Naive thymus-derived CD8-positive, alpha-beta T cell (primary cell): ENCODE data around the gene PDZD8. TPM values are rescaled to one million over a fixed set of nuclear protein-coding genes. Genes with fewer than 3 reads are reported as not detected.
A peak's percentile ranks its signal among the peaks of the same experiment; 100 is the strongest.

ENCODE experiments used
- ATAC-seq, 2 donors: fragments of 150-1000 bp; cut with Tn5 transposase in 1 of 2; sonication (Bioruptor Pico), chemical (Tn5 transposase) in 1 of 2; 1 replicate in 1 of 2; 2 replicates in 1 of 2; pipeline ENCODE4 v1.10.0; 2021; ENCODE audit warnings: mild to moderate bottlenecking in 2 of 2, moderate library complexity in 2 of 2
- POLR2A ChIA-PET: fragments of 350-600 bp; sonication (Branson Sonifier 250); formaldehyde crosslinking; loops from one replicate; lab custom pipeline; 2021; ENCODE audit warnings: antibody characterized with exemption; lab: Charles Lee
- DNase-seq, 10 donors: peaks; one replicate each; pipeline versions ENCODE4 v3.0.0 to v3.0.0-alpha.2; 2020 to 2022
- H3K27ac Mint-ChIP-seq, 10 donors: one replicate each; pipeline ENCODE4 v1.8.0; 2020 to 2022; ENCODE audit warnings: mild to moderate bottlenecking in 10 of 10, mixed read lengths in 10 of 10, moderate library complexity in 4 of 10, inconsistent platforms in 1 of 10
- H3K27me3 Mint-ChIP-seq, 5 donors: one replicate each; pipeline ENCODE4 v1.8.0; 2021 to 2022; ENCODE audit warnings: mixed read lengths in 5 of 5
- H3K36me3 Mint-ChIP-seq, 3 donors: one replicate each; pipeline ENCODE4 v1.8.0; 2020 to 2022; ENCODE audit warnings: mixed read lengths in 3 of 3, mild to moderate bottlenecking in 2 of 3, inconsistent platforms in 1 of 3
- H3K4me1 Mint-ChIP-seq, 4 donors: one replicate each; pipeline ENCODE4 v1.8.0; 2021 to 2022; ENCODE audit warnings: mixed read lengths in 4 of 4
- H3K4me3 Mint-ChIP-seq, 10 donors: one replicate each; pipeline ENCODE4 v1.8.0; 2020 to 2022; ENCODE audit warnings: mild to moderate bottlenecking in 10 of 10, mixed read lengths in 10 of 10, moderate library complexity in 6 of 10, inconsistent platforms in 1 of 10
- H3K9me3 Mint-ChIP-seq, 9 donors: one replicate each; pipeline ENCODE4 v1.8.0; 2020 to 2022; ENCODE audit warnings: mixed read lengths in 9 of 9, mild to moderate bottlenecking in 3 of 9, inconsistent platforms in 1 of 9, moderate library complexity in 1 of 9
- polyA plus RNA-seq, 3 donors: library from polyadenylated mRNA; unstranded; fragments of 300-500 nt; fragmentation: Illumina TruSeq; gene quantifications; one replicate each; pipeline ENCODE4 v1.2.3, GENCODE V29; 2021
- total RNA-seq, 8 experiments: library from RNA in 2 of 8; stranded (reverse) in 2 of 8; gene quantifications; one replicate each; pipeline ENCODE4 v1.2.3 and lab custom pipeline; 2021 to 2026

PDZD8 gene
- total and polyA plus RNA-seq, 5 experiments from 2014 or later: 7.4 to 20.0 (median 9.2) TPM

- Mint-ChIP-seq H3K27me3 (peaks cover 2 to 40% (median 18%) of the 10 kb centered on the region in 5 donors), H3K27ac (peak overlapping the region in 1 of 10 donors; percentile 49), H3K9me3 (peaks cover 0 to 2% (median 0%) of the 10 kb centered on the region in 9 donors), H3K4me1 (peaks cover 3 to 16% (median 13%) of the 10 kb centered on the region in 4 donors), H3K4me3 (no peak overlapping the region), H3K36me3 (peaks cover 0 to 3% (median 0%) of the 10 kb centered on the region in 3 donors)
- ATAC-seq: no peak
- DNase-seq: no peak
- POLR2A ChIA-PET: no interaction called here
Observed at GRCh38 chr10:117257721-117258120, 117.5 kb downstream of the PDZD8 start.

DNA sequence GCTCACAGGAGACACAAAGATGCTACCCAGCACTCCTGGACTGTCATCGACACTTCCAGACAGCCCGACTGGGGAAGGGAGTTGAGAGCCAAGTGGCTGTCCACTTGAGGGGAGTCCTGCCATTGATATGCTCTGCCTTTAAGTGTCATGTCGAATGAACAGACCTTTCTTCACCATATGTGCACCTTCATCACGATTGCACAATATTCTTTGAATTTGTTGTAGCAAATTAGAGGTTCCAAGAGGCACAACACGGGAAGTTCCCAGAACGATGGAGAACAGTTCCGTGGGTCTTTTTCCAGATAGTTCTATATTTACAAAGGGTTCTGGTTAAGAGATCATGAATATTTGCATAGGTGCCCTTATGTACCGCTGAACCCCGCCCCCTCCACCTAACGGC is 118.3 kb downstream of the PDZD8 start:
- Mint-ChIP-seq H3K27me3 (peaks cover 0 to 38% (median 18%) of the 10 kb centered on the region in 5 donors), H3K4me3 (no peak overlapping the region), H3K9me3 (peaks cover 0 to 2% (median 0%) of the 10 kb centered on the region in 9 donors), H3K4me1 (peaks cover 3 to 16% (median 13%) of the 10 kb centered on the region in 4 donors), H3K27ac (no peak overlapping the region), H3K36me3 (peaks cover 0 to 3% (median 0%) of the 10 kb centered on the region in 3 donors)
- DNase-seq: no peak
- POLR2A ChIA-PET: no interaction called here
- no peak for ATAC-seq

GRCh38 chr10:117255835-117256460 is 119.3 kb downstream of the PDZD8 start:
- POLR2A ChIA-PET: no interaction called here
- peaks cover 0 to 1% (median 0%) of the 10 kb centered on the region in 9 donors for H3K9me3 Mint-ChIP-seq
- H3K4me3 Mint-ChIP-seq: no peak overlapping the region
- H3K27me3 Mint-ChIP-seq: peaks cover 2 to 29% (median 15%) of the 10 kb centered on the region in 5 donors
- no peak overlapping the region for H3K27ac Mint-ChIP-seq
- ATAC-seq (no peak), DNase-seq (no peak)
- peaks cover 0 to 3% (median 0%) of the 10 kb centered on the region in 3 donors for H3K36me3 Mint-ChIP-seq
- H3K4me1 Mint-ChIP-seq: peaks cover 3 to 16% (median 13%) of the 10 kb centered on the region in 4 donors

DNA sequence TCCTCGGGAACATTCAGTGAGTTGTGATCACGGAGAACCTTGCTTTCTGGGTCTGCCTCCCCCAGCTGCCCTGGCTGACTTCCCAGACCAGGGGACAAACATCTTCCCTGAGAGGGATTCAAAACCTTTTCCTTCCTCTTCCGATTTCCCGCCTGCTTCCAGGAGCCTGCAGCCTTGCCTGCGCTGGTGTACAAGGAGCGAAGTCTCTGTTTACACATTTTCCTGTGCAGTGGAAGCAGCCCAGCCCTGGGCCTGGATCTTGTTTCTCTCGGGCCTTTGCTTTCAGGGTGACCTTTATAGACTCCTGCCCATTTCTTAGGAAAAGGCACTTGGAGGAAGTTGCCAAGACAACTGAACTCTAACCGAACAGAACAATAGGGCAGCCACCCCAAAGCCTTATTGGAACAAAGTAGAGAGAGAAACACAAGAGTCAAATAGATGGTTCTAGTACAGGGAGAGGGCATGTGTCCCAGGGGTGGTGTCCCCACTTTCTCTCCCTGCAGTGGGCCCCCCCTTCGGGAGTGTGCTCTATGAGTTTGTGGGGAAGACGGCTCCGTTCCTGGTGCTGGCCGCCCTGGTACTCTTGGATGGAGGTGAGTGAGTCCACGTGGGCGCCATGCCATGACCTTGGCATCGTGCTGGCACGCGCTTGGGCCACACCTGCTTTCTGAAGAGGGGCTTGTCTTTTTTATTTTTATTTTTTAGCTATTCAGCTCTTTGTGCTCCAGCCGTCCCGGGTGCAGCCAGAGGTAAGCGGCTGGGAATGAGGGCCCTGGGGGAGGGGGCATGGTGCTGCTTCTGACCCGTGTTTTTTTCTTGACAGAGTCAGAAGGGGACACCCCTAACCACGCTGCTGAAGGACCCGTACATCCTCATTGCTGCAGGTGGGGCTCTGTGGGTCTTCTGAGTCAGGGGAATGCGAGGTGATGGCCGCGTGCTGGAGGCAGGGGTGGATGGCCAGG is 120.2 kb downstream of the PDZD8 start:
- ATAC-seq (no peak), DNase-seq (no peak)
- no peak overlapping the region for H3K4me3 Mint-ChIP-seq
- peaks cover 0 to 3% (median 0%) of the 10 kb centered on the region in 3 donors for H3K36me3 Mint-ChIP-seq
- peaks cover 2 to 20% (median 17%) of the 10 kb centered on the region in 5 donors for H3K27me3 Mint-ChIP-seq
- POLR2A ChIA-PET: no interaction called here
- peak overlapping the region in 2 of 10 donors; percentile 15 to 42 for H3K27ac Mint-ChIP-seq
- H3K4me1 Mint-ChIP-seq: peaks cover 3 to 17% (median 10%) of the 10 kb centered on the region in 4 donors
- peaks cover 0 to 1% (median 0%) of the 10 kb centered on the region in 9 donors for H3K9me3 Mint-ChIP-seq

DNA sequence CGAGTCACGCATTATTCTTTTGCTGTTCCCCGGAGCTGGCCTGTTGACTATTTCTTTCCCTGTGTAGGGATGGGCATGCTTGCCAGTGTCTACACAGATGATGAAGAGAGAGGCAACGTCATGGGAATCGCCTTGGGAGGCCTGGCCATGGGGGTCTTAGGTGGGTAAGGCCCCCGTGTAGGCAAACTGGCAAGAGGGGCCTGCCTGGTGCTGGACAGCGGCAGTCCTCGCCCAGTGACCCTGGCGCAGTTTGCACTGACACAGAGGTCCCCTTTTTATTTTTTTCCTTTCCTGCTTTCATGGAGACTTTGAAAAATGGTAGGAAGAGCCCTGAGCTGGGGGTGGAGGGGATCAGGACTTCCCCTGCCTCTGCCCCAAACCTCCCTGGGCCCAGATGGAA is 120.9 kb downstream of the PDZD8 start:
- H3K27me3 Mint-ChIP-seq: peaks cover 2 to 14% (median 12%) of the 10 kb centered on the region in 5 donors
- POLR2A ChIA-PET: no interaction called here

GRCh38 chr10:117253908-117254307 is 121.3 kb downstream of the PDZD8 start:
- no peak for ATAC-seq
- Mint-ChIP-seq H3K9me3 (peaks cover 0 to 1% (median 0%) of the 10 kb centered on the region in 9 donors), H3K27me3 (peaks cover 4 to 13% (median 10%) of the 10 kb centered on the region in 5 donors), H3K27ac (no peak overlapping the region), H3K4me1 (peaks cover 1 to 15% (median 9%) of the 10 kb centered on the region in 4 donors), H3K36me3 (peaks cover 0 to 3% (median 0%) of the 10 kb centered on the region in 3 donors), H3K4me3 (no peak overlapping the region)
- POLR2A ChIA-PET: no interaction called here
- DNase-seq: no peak

More for the DNA sequence above, 120.9 kb downstream of the PDZD8 start:
- H3K4me1 Mint-ChIP-seq: peaks cover 0 to 15% (median 8%) of the 10 kb centered on the region in 4 donors
- no peak overlapping the region for H3K4me3 Mint-ChIP-seq
- H3K27ac Mint-ChIP-seq: no peak overlapping the region
- H3K9me3 Mint-ChIP-seq: peaks cover 0 to 1% (median 0%) of the 10 kb centered on the region in 9 donors
- H3K36me3 Mint-ChIP-seq: peaks cover 0 to 3% (median 0%) of the 10 kb centered on the region in 3 donors
- ATAC-seq: no peak
- no peak for DNase-seq

DNA sequence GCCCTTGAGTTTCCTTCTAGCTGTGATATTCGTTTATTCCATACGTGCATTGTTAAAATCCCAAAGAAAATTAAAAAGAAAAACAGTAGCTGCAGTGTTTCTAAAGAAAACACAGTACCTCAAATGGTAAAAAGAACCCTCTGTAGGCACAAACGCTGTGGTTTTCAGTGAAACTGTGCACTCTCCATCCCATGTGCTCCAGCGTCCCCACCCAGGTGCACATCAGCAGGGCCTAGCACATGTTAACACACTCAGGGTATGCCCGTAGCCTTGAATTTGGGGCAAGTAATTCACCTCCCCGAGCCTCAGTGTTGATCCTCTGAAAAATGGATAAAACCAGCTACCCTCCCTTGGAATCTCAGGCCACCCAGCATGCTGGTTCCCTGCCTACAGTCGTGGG is 124.8 kb downstream of the PDZD8 start:
- POLR2A ChIA-PET: no interaction called here
- DNase-seq (no peak), ATAC-seq (no peak)
- Mint-ChIP-seq H3K4me3 (peak overlapping the region in 1 of 10 donors; percentile 15), H3K4me1 (peaks cover 5 to 33% (median 24%) of the 10 kb centered on the region in 4 donors), H3K27me3 (peaks cover 6 to 18% (median 12%) of the 10 kb centered on the region in 5 donors), H3K9me3 (peaks cover 0 to under 1% (median 0%) of the 10 kb centered on the region in 9 donors), H3K27ac (peak overlapping the region in 1 of 10 donors; percentile 90), H3K36me3 (peaks cover 0 to 3% (median 0%) of the 10 kb centered on the region in 3 donors)

- Mint-ChIP-seq H3K27ac (peak overlapping the region in 2 of 10 donors; percentile 4 to 90), H3K4me3 (peak overlapping the region in 3 of 10 donors; percentile 12 to 69 (median 28)), H3K27me3 (peaks cover 13 to 24% (median 19%) of the 10 kb centered on the region in 5 donors), H3K9me3 (no peaks in the 10 kb centered on the region), H3K36me3 (no peaks in the 10 kb centered on the region), H3K4me1 (peaks cover 5 to 33% (median 24%) of the 10 kb centered on the region in 4 donors)
- POLR2A ChIA-PET: no interaction called here
- DNase-seq: peak in 1 of 10 donors; percentile 21
- ATAC-seq: no peak
Observed at GRCh38 chr10:117249493-117250093, 125.6 kb downstream of the PDZD8 start.

- H3K4me3 Mint-ChIP-seq: peak overlapping the region in 5 of 10 donors; percentile 15 to 69 (median 33)
- no peaks in the 10 kb centered on the region for H3K36me3 Mint-ChIP-seq
- peak overlapping the region in 2 of 10 donors; percentile 37 to 90 for H3K27ac Mint-ChIP-seq
- no peaks in the 10 kb centered on the region for H3K9me3 Mint-ChIP-seq
- DNase-seq (peak in 1 of 10 donors; percentile 28), ATAC-seq (no peak)
- H3K4me1 Mint-ChIP-seq: peaks cover 5 to 33% (median 24%) of the 10 kb centered on the region in 4 donors
- peaks cover 17 to 29% (median 22%) of the 10 kb centered on the region in 5 donors for H3K27me3 Mint-ChIP-seq
- POLR2A ChIA-PET: no interaction called here
Observed at GRCh38 chr10:117248750-117249465, 126.3 kb downstream of the PDZD8 start.

GRCh38 chr10:117246997-117247671 is 128.1 kb downstream of the PDZD8 start:
- Mint-ChIP-seq H3K27ac (peak overlapping the region in 3 of 10 donors; percentile 46 to 92 (median 70)), H3K4me3 (peak overlapping the region in 4 of 10 donors; percentile 10 to 75 (median 42)), H3K4me1 (peaks cover 5 to 33% (median 27%) of the 10 kb centered on the region in 4 donors), H3K36me3 (no peaks in the 10 kb centered on the region), H3K9me3 (no peaks in the 10 kb centered on the region), H3K27me3 (peaks cover 22 to 46% (median 34%) of the 10 kb centered on the region in 5 donors)
- POLR2A ChIA-PET: no interaction called here
- ATAC-seq (peak in 1 of 2 donors; percentile 33), DNase-seq (peak in 1 of 10 donors; percentile 54)

GRCh38 chr10:117242463-117242832 is 132.8 kb downstream of the PDZD8 start:
- Mint-ChIP-seq H3K9me3 (peaks cover 0 to under 1% (median 0%) of the 10 kb centered on the region in 9 donors), H3K36me3 (no peaks in the 10 kb centered on the region), H3K27me3 (peaks cover 27 to 50% (median 42%) of the 10 kb centered on the region in 5 donors), H3K27ac (peak overlapping the region in 1 of 10 donors; percentile 41), H3K4me1 (peaks cover 5 to 16% (median 13%) of the 10 kb centered on the region in 4 donors), H3K4me3 (peak overlapping the region in 2 of 10 donors; percentile 69 to 91)
- POLR2A ChIA-PET: no interaction called here
- no peak for DNase-seq
- no peak for ATAC-seq
